WI38 (cell line): Measurements from ENCODE around the gene CD207.

Source experiments
- H3K4me3 ChIP-seq: 2 replicates; pipeline ENCODE4 v1.5.1; 2011; ENCODE audit warnings: low read depth, mild to moderate bottlenecking, control low read depth, low read length
- TF ChIP-seq, protein P1 (sequence below): IDR thresholded peaks from 2 replicates; pipeline ENCODE4 v1.5.1; 2012; ENCODE audit warnings: low read depth, mild to moderate bottlenecking, control low read depth, low read length

Gene CD207

DNA sequence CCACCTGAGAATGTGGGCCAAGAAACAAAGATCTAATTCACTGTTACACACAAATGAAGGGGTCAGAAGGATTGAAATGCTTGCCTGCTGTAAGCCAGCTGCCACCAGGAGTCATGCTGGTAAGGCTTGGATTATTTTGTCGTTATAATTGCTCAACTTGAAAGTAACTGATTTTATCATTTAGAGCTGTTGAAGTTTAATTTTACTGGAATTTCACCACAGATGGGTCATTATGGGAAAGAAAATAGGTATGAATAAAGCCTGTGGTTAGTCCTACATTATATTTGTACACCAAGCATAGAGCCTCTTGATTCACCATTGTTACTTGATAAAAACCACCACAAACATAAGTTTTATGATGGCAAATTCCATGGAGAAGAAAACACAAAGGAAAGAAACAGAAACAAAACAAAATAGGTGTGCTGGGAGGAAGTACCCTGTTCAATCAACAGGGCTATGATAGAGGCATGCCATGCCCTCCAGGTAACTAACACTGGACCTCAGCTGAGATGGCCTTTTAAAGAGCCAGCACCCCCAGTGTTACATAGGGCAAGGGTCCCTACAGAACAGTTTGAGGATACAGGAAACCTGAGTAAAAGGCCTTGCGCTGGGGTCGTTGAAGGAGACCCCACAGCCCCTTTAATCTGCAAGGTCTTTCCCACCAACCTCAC, 18.2 kb downstream of the CD207 start:
- H3K4me3 ChIP-seq, result no peak overlapping the region
- TF ChIP-seq, protein P1, sequence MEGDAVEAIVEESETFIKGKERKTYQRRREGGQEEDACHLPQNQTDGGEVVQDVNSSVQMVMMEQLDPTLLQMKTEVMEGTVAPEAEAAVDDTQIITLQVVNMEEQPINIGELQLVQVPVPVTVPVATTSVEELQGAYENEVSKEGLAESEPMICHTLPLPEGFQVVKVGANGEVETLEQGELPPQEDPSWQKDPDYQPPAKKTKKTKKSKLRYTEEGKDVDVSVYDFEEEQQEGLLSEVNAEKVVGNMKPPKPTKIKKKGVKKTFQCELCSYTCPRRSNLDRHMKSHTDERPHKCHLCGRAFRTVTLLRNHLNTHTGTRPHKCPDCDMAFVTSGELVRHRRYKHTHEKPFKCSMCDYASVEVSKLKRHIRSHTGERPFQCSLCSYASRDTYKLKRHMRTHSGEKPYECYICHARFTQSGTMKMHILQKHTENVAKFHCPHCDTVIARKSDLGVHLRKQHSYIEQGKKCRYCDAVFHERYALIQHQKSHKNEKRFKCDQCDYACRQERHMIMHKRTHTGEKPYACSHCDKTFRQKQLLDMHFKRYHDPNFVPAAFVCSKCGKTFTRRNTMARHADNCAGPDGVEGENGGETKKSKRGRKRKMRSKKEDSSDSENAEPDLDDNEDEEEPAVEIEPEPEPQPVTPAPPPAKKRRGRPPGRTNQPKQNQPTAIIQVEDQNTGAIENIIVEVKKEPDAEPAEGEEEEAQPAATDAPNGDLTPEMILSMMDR, result no peak

DNA sequence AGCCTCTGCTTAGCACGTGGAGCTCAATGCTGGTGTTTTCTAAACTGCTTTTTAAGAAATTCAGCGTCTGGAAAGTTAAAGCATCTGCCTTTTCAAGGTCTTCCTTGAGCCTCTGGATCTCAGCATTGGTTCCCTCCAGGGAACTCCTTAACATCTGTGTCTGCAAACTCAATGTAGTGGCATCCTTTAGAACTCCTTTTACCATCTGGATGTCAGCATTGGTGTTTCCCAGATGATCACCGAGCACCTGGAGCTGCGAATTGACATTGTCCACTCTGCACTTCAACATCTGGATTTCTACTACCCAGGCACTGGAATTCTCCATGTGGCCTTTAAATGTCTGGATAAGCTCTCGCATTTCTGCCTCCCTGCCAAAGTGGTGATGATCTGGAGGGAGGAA, 18.9 kb downstream of the CD207 start:
- TF ChIP-seq, protein P1, result no peak
- no peak overlapping the region for H3K4me3 ChIP-seq

DNA sequence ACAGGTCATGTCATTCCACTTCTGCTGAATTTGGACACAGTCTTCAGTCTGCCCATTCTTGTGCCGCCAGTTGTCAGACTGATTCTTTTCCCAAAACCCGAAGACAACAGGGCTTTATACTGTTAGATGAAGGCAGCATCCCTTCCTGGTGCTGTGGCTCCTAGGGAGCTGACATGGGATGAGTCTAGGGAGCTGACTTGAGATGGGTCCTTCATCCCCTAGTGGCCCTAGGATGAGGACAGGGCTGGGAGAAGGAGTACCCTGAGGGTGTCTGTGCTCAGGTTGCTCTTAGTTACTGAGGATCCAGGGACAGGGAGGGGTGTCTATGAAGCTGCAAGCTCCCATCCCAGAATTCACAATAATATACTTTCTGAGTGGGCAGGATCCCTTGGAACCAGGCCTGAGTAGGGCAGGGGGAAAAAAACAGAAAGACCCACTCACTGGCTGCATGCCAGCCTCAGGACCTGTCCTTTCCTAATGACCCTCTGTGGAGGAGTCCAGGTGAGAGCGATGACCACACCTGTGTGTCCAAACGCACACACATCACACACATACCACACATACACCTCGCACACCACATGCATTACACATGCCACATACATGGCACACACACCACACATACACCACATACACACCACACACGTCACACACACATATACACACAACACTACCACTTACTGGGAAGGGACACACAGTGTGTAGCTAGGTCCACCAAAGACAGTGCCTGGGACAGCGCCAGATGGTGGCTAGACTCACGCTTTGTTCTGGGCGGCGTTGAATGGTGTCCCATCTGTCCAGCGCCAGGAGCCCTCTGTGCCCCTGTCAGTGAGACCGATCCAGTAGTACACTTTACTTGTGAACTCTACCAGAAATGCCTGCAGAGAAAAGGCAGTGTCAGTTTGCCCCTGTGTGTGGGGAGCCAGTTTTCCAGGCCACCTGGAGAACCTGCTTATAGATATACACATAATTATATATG, 26.3 kb downstream of the CD207 start:
- TF ChIP-seq, protein P1, result no peak
- H3K4me3 ChIP-seq, result no peak overlapping the region

DNA sequence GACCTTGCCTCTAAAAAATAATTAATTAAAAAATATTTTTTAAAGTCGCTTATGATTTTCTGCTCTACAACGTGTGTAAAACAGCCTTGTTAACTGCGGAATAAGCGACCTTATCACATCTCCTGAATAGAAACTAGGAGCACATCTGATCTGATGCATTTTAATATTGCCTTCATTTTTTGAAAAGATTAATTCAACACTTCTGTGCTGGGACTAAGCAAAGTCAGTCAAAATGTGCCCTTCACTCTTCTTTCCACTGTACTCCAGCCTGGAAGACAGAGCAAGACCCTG, 27.8 kb downstream of the CD207 start:
- no peak overlapping the region for H3K4me3 ChIP-seq
- TF ChIP-seq, protein P1, result no peak

DNA sequence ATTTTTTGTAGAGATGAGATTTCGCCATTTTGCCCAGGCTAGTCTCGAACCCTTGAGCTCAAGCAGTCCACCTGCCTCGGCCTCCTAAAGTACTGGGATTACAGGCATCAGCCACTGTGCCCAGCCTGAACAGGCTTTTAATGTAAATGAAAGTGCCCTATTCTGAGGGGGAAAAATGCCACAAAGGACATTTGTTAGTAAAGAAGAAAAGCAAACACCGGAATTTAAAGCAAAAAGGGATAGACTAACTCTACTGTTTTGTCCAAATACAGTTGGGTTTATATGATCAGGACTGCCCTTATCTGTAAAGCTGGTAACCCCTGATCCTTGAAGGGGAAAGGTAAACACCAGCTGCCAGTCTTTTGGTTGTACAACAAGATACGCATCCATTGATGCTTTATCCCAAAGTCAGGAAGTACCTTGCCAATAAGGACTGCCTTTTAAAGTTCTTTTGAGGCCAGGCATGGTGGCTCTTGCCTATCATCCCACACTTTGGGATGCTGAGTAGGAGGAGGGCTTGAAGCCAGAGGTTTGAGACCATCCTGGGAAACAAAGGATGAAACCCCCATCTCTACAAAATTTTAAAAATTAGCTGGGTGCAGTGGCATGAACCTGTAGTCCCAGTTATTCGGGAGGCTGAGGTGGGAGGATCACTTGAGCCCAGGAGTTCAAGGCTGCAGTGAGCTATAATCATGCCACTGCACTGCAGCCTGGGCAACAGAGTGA, 28.4 kb downstream of the CD207 start:
- H3K4me3 ChIP-seq, result no peak overlapping the region
- TF ChIP-seq, protein P1, result no peak

DNA sequence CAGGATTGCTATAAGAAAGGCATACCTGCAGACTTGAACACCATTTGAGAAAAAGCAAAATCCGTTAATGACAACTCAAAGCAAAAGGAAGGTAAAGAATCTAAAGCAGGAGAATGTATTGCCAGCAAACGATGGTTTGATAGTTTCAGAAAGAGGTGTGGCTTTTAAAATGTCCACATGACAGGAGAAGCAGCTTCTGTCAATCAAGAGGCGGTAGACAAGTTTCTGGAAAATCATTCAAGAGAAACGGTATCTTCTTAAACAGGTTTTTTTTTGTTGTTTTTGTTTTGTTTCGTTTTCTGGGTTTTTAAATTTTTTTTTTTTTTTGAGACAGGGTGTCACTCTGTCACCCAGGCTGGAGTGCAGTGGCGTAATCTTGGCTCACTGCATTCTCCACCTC, 29.0 kb downstream of the CD207 start:
- H3K4me3 ChIP-seq, result no peak overlapping the region
- TF ChIP-seq, protein P1, result no peak
